ENCODE data around the gene CLIP2.

- TF ChIP-seq CTCF (IDR thresholded peaks at IDR 0.05) = no peak
- TF ChIP-seq POLR2A (IDR thresholded peaks at IDR 0.05) = no peak
These were observed 83.4 kb downstream of the CLIP2 start for GRCh38 chr7:74372511-74373111.

Data from sigmoid colon (tissue), 3 donors.